Measurements from ENCODE around the gene ZNF511.

Gene ZNF511

GRCh38 chr10:133338080-133339071 lies 29.7 kb downstream of the ZNF511 start:
- DNase-seq: no peak

DNA sequence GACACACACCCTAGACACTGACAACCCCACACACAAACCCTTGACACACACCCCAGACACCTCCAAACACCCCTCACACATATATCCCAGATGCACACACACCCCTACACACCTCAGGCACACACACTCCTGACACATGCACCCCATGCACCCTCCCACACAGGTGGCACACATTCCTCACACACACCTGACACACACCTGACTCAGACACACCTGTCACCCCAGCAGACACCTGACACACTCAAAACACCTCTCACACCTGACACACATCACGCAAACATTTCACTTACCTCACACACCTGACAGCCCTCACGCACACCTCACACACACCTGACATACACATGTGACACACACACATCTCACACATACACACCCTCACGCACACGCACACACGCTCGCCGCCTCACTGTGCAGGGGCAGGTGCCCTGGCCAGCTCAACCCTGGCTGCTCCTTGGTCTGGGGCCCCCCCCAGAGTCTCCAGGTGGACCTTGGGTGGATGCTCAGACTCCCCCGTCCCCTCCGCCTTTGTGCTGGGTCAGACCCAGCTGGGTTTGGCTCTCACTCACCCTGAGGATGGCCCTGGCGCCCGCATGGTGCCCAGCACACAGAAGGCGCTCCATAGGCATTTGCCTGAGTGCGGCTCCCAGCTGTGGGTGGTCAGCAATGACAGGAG lies 31.1 kb downstream of the ZNF511 start:
- DNase-seq: no peak

GRCh38 chr10:133341983-133342382 lies 33.3 kb downstream of the ZNF511 start:
- no peak for DNase-seq

GRCh38 chr10:133342942-133343341 lies 34.2 kb downstream of the ZNF511 start:
- DNase-seq: no peak

DNA sequence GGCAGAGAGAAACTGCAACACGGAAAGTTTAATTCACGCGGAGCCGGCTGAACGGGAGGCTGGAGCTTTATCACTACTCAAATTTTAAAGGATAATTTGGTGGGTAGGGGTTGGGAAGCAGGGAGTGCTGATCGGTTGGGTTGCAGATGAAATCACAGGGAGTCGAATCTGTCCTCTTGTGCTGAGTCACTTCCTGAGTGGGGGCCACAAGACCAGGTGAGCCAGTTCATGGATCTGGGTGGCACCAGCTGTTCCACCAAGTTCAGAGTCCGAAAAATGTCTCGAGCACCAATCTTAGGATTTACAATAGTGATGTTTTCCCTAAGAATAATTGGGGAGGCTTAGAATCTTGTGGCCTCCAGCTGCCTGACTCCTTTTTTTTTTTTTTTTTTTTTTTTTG lies 34.8 kb downstream of the ZNF511 start:
- DNase-seq: no peak

GRCh38 chr10:133344236-133344635 lies 35.5 kb downstream of the ZNF511 start:
- no peak for DNase-seq

DNA sequence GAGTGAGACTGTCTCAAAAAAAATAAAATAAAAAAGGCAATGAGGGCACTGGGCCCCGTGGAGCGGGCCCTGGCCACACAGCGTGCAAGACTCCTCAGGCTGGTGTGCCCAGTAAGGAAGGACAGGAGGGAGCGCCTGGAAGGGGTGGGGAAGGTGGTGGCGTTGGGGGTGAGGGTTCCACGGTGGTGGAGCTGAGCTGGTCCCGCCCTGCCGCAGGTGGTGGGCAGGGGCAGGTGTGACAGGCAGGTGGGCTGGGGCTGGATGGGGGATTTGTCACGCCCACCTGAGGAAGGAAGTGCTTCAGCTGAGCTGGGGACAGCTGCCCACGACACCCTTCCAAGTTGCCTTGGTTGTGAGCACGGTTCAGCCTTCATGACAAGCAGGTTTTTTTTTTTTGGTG lies 37.7 kb downstream of the ZNF511 start:
- no peak for DNase-seq

DNA sequence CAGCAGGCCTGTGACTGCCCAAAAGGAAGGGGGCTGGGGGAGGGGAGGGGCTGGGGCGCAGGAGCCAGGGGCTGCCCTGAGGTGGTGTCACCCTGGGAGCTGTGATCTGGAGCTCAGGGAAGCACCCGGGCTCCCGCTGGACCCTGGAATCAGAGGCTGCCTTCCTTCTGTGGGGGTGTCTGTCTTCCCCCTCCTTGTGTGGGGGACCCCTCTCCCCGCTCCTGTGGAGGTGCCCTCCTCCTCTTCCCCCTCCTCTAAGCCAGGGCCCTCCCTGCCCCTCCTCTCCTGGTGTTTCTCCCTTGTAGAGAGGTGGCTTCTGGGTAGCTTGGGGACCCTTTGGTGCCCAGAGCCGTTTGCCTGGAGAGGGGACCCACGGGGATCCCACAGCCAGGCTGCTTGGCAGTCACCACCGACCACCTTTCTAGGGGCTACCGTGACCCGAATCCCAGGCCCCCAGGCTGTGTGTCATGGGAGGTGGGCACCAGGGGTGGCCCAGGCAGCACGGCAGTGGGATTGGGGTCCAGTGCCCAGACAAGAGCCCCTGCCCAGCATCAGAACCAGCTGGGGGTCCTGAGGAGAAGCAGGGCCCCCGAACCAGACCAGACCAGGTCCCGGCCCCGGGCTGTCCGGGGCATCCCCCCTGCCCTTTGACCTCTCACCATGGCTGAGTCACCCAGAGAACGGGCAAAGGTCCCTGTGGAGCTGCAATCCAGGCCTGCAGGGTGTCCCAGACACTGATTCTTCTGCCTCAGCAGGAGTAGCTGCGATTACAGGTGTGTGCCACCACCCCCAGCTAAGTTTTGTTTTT lies 39.2 kb downstream of the ZNF511 start:
- DNase-seq: no peak

GRCh38 chr10:133349160-133349568 lies 40.5 kb downstream of the ZNF511 start:
- DNase-seq: no peak

GRCh38 chr10:133349577-133350011 lies 40.9 kb downstream of the ZNF511 start:
- DNase-seq: no peak

- DNase-seq: no peak
Observed at GRCh38 chr10:133350283-133350949, 41.7 kb downstream of the ZNF511 start.

DNA sequence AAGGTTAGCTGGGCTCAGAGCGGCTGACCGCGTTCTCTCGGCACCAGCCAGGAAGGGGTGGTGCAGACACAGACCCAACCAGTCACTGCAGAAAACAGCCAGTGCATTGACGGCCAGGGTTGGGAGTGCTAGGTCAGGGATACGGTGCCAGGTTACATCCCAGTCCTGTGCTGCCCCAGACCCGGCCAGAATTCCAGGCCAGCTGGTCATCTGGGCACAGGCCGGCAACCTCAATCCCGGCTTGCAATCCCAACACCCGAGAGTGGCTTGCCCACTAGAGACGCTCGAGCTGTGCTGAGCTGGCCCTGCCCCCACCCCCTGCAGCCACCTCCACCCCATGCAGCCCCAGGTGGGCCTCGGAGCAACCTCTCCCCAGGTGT lies 42.2 kb downstream of the ZNF511 start:
- no peak for DNase-seq

GRCh38 chr10:133351408-133352318 lies 42.9 kb downstream of the ZNF511 start:
- no peak for DNase-seq

DNA sequence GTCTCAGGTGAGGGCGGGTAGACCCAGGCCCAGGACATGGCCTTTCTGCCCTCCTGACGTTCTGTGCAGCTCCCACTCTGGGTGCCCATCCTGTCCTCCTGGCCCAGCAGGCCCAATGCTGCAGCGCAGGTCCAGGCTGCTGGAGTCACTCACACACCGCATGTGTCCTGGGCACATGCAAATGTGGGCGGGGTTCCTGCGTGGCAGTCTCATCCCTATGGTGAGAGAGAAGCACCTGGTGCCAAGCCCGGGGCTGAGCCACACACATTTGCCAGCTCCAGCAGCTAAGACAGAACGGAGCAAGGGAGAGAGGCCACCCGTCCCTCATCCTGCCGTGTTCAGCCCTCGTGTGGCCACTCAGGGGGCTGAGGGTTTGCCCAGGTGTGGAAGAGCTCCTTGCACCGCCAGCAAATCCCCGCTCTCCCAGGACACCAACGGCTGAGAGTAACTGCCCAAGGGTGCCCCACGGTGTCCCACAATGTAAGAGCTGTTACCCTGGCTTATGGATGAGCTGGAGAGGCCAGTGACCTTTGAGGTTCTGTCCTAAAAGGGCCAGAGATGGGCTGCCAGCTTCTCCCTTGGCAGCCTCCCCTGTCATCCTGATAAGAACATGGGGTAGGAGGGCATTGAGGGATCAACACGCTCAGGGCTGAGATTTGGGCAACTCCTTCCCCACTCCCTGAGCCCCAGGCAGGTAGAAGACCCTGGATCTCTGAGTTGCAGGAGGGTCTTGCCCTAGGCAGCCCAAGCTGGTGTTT lies 44.7 kb downstream of the ZNF511 start:
- no peak for DNase-seq

GRCh38 chr10:133353988-133354605 lies 45.4 kb downstream of the ZNF511 start:
- no peak for DNase-seq

DNA sequence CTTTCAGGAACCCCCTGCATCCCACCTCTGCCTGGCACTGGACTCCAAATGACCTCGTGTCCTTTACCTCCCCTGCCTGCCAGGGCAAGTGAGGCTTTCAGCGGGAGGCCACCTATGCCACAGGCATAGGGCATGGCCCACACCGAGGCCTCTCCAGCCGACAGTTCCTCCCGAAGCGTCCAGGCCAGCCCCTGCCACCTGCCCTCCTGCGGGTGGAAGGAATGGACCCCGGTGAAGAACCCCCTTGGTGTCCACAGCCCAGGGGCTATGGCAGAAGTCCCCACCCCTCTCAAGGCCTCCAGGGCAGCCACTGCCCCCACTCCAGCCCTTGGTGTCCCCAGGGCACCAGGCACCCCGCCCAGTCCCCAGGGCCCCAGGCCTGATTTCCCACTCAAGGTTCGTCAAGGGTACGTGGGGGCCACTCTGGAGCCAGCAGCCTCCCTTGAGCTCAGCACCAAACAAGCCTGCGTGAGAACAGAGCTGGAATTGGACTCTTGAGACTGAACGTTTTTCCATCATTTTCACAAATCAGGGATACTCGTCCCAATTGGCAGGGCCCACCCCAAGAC lies 46.0 kb downstream of the ZNF511 start:
- no peak for DNase-seq

- DNase-seq: no peak
Observed at GRCh38 chr10:133355266-133355665, 46.6 kb downstream of the ZNF511 start.

DNA sequence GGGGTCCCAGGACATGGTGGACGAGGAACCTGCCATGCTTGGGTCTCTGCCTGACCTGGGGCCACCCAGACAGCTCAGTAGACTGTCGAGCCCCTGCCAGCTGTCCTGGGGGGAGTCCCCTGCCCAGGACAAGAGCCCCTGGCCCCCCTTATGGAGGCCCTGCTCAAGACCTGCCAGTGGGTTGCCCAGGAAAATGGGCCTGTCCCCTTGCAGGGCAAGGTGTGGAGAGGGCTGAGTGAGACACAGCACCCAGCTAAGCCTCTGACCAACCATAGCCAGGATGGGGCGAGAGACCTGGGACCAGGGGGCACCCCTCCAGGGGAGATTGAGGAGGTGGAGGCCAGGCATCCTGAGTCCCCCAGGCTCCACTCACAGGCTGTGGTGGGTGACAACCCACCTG lies 47.3 kb downstream of the ZNF511 start:
- no peak for DNase-seq

DNA sequence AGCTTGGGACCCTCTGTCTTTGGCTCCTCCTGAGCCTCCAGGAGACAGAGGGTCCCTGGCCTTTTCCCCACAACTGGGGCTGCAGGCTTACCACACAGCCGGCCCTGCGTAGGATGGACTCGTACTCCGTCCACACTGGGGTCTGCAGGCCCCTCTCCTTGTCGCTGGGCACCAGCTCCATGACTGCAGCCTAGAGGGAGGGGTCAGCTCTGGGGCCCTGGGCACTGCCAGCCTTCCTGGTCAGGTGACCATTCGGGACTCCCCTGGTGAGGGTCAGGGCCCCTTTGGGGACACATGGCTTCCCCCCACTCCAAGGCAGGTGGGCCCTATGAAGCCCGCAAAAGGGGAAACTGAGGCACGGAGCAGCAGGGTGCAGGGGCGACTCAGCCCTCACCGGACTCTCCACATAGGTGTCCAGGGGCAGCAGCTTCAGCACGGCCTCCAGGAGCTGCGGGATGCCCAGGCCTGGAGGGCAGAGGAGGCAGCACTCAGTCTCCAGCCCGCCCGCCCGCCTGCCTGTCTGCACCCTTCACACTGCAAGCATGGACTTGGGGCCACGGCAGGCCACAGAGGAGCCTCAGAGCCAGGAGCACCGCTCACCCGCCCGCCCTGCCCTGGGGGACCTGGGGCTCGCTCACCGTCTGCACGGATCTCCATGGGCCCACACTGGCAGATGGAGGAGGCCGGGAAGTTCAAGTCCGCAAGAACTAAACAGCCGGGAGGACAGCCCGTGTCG lies 48.0 kb downstream of the ZNF511 start:
- DNase-seq: no peak
